HG03095 (cell line): ENCODE data around the gene RNF20.
"Not testable (repeated sequence)": the region's sequence is repeated elsewhere in the genome, so short reads cannot be mapped to it uniquely, and the experiment has no call there.

Source experiments
- ATAC-seq: cut with Tn5 transposase; IDR thresholded peaks from one replicate; pipeline ENCODE4 v1.9.1; 2021; ENCODE audit warnings: moderate library complexity; ENCODE audit not compliant: unreplicated experiment

The RNF20 gene

GRCh38 chr9:101528015-101528414 is 5.6 kb upstream of the RNF20 start:
- no peak for ATAC-seq

- peak; percentile 39 for ATAC-seq
Measured at GRCh38 chr9:101530076-101530711, 3.5 kb upstream of the RNF20 start.

- no peak for ATAC-seq
Measured at GRCh38 chr9:101536351-101536750, 2.7 kb downstream of the RNF20 start.

GRCh38 chr9:101536938-101537337 is 3.3 kb downstream of the RNF20 start:
- ATAC-seq: no peak

- ATAC-seq: no peak
Measured at GRCh38 chr9:101540069-101540468, 6.4 kb downstream of the RNF20 start.

GRCh38 chr9:101543098-101543735 is 9.6 kb downstream of the RNF20 start:
- no peak for ATAC-seq

- ATAC-seq: not testable (repeated sequence)
Measured at GRCh38 chr9:101549472-101550098, 15.9 kb downstream of the RNF20 start.

GRCh38 chr9:101561740-101562139 is 28.1 kb downstream of the RNF20 start:
- ATAC-seq: no peak

GRCh38 chr9:101562966-101563365 is 29.3 kb downstream of the RNF20 start:
- ATAC-seq: no peak

GRCh38 chr9:101564252-101564651 is 30.6 kb downstream of the RNF20 start:
- ATAC-seq: no peak

- no peak for ATAC-seq
Measured at GRCh38 chr9:101566904-101567724, 33.5 kb downstream of the RNF20 start.

GRCh38 chr9:101567725-101568350 is 34.2 kb downstream of the RNF20 start:
- ATAC-seq: no peak

GRCh38 chr9:101569741-101570501 is 36.3 kb downstream of the RNF20 start:
- no peak for ATAC-seq

GRCh38 chr9:101571114-101571513 is 37.5 kb downstream of the RNF20 start:
- ATAC-seq: no peak

GRCh38 chr9:101572316-101572715 is 38.7 kb downstream of the RNF20 start:
- ATAC-seq: no peak

- ATAC-seq: no peak
Measured at GRCh38 chr9:101574731-101575333, 41.2 kb downstream of the RNF20 start.

- peak; percentile 74 for ATAC-seq
Measured at GRCh38 chr9:101578378-101578777, 44.7 kb downstream of the RNF20 start.

- no peak for ATAC-seq
Measured at GRCh38 chr9:101579711-101580545, 46.3 kb downstream of the RNF20 start.

GRCh38 chr9:101582553-101582952 is 48.9 kb downstream of the RNF20 start:
- ATAC-seq: no peak
